Measurements from ENCODE around the gene CTIF.

- TF ChIP-seq, protein P1, sequence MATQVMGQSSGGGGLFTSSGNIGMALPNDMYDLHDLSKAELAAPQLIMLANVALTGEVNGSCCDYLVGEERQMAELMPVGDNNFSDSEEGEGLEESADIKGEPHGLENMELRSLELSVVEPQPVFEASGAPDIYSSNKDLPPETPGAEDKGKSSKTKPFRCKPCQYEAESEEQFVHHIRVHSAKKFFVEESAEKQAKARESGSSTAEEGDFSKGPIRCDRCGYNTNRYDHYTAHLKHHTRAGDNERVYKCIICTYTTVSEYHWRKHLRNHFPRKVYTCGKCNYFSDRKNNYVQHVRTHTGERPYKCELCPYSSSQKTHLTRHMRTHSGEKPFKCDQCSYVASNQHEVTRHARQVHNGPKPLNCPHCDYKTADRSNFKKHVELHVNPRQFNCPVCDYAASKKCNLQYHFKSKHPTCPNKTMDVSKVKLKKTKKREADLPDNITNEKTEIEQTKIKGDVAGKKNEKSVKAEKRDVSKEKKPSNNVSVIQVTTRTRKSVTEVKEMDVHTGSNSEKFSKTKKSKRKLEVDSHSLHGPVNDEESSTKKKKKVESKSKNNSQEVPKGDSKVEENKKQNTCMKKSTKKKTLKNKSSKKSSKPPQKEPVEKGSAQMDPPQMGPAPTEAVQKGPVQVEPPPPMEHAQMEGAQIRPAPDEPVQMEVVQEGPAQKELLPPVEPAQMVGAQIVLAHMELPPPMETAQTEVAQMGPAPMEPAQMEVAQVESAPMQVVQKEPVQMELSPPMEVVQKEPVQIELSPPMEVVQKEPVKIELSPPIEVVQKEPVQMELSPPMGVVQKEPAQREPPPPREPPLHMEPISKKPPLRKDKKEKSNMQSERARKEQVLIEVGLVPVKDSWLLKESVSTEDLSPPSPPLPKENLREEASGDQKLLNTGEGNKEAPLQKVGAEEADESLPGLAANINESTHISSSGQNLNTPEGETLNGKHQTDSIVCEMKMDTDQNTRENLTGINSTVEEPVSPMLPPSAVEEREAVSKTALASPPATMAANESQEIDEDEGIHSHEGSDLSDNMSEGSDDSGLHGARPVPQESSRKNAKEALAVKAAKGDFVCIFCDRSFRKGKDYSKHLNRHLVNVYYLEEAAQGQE (IDR thresholded peaks at IDR 0.05; ENCODE audit: insufficient read depth in 1 of 2, low read depth in 2 of 2, low read length in 1 of 2) = no peak
- TF ChIP-seq SIN3A (IDR thresholded peaks at IDR 0.05; ENCODE audit: borderline replicate concordance, insufficient read depth, low read depth, low read length) = no peak
- TF ChIP-seq CTCF (IDR thresholded peaks at IDR 0.05) = no peak
- no peak for TF ChIP-seq POLR2AphosphoS5 (IDR thresholded peaks at IDR 0.05; ENCODE audit: low read depth, low read length)
These were observed 337.2 kb downstream of the CTIF start for GRCh38 chr18:48875942-48876511.
